ENCODE results near the gene ATRN. TPM values are rescaled to one million over a fixed set of nuclear protein-coding genes. Genes with fewer than 3 reads are reported as not detected.
"Not testable (repeated sequence)": the region's sequence is repeated elsewhere in the genome, so short reads cannot be mapped to it uniquely, and the experiment has no call there.

ATRN gene
- total RNA-seq, 1 donor from 2014 or later = 42.2 TPM

DNA sequence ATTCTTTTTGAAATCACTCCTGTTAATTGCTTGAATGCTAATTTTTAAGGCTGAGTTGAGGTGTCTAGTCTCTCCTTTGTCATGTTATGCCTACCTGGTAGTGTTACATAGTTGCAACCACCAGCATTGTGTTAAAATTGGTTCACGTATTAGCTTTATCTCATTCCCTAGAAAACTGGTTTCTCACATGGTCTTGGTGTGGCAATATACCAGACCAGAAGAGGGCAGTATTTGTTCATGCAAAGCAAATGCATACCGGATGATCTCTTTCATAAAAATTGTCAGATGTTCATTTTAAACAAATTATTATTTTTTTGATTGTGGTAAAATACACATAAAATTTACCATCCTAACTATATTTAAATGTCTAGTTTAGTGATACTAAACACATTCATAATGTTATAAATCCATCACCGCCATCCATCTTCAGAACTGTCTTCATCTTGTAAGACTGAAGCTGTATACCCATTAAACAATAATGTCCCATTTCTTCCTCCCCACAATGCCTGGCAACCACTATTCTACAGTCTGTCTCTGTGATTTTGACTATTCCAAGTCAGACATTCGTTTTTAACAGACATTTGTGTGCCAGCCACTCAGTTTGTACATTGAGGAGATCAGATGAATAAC, 92.8 kb downstream of the ATRN start:
- DNase-seq (ENCODE audit: low spot score) = no peak

DNA sequence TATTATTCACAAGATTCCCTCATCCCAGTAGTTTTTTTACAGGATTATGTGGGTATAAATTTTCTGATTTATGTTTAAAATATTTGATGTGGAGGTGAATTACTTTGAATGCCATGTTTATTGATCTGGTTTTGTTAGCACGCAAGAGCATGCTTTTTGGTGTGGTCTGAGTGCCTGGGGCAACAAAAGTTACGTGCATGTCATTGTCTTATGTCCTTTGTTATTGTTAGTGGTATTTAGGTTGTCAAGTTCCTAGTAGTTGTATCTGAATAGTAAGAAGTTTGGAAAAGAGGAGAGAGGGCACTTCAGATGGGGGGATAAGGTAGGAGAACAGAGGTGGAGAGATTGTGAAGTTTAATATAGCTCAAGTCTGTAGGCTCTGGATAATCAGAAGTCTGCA, 95.0 kb downstream of the ATRN start:
- no peak for DNase-seq (ENCODE audit: low spot score)

DNA sequence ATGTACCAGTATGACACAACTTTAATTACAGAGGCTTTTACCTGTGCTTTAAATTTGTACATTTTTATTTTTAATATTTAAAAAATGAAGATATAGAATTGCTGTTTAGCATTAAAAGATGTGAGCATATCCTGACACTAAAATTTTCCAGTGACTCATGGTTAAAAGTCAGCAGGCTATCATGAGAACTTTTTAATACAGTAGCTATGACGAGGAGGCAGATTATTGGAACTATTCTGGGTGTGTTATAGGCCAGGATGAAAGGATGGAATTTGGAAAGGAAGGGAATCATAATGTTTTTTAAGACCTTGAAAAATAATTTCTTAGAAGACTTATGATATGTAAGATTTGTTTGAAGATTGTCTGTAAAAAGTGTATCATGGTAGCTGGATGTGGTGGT, 101.3 kb downstream of the ATRN start:
- no peak for DNase-seq (ENCODE audit: low spot score)

DNA sequence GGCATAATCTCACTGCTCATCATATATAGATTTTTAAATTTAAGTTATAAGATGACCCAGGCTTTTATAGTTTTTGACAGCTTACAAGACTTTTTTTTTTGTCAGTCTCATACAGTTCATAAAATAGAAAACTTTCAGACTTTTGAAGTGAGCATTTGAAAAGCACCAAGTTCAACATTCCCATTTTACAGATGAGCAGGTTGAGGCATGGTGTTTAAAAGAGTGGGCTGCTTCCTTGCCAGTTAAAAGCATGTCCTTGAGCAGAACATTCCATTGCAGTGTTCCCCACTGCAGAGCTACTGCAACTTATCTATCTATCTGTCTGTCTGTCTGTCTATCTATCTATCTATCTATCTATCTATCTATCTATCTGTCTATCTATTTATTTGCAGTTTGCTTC, 105.5 kb downstream of the ATRN start:
- DNase-seq (ENCODE audit: low spot score) = no peak

DNA sequence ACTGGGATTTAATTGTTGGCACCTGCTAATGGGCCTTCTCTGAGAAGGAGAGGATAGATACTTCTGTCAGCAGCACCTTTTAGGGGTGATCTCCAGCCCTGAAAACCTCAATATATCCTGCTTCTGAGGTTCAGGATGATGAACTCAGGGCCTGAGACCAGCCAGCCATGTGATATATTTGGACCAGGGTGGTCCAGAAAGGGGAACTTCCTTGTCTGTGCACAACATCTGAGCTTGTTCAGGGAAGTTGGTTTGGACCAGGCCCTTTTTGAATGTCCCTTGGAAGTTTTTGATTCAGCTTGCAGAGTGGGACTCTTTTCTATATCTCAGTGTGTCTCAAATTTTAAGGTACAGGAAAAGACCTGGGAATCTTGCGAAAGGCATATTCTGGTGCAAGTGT, 106.5 kb downstream of the ATRN start:
- DNase-seq (ENCODE audit: low spot score) = no peak

DNA sequence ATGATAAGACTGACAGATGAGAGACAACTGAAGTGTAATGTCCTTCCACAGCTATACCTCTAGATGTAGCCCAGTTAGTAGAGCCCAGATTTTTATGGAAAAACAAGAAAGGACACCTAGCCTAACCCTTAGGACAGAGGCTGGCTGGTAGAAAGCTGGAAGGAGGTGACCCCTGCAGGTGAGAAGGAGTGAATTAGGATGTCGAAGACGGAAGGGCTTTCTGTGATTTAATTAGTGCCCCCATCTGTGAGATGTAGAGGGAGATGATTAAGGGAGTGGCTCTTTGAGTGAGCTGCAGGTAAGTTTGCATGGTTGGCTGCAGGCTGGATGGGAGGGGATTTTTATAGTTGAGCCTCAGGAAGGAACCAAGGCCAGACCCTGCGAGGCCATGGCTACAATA, 109.6 kb downstream of the ATRN start:
- DNase-seq (ENCODE audit: low spot score) = no peak

DNA sequence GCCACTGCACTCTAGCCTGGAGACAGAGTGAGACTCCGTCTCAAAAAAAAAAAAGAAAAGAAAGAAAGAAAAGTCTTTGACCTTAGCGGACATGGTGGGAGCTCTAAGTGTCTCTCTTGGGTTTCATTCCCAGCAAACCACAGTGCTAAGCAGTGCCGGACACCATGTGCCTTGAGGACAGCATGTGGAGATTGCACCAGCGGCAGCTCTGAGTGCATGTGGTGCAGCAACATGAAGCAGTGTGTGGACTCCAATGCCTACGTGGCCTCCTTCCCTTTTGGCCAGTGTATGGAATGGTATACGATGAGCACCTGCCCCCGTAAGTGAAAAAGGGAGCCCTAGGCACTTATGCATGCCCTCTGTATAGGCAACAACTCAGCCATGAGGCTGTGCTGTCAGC, 112.9 kb downstream of the ATRN start:
- no peak for DNase-seq (ENCODE audit: low spot score)

DNA sequence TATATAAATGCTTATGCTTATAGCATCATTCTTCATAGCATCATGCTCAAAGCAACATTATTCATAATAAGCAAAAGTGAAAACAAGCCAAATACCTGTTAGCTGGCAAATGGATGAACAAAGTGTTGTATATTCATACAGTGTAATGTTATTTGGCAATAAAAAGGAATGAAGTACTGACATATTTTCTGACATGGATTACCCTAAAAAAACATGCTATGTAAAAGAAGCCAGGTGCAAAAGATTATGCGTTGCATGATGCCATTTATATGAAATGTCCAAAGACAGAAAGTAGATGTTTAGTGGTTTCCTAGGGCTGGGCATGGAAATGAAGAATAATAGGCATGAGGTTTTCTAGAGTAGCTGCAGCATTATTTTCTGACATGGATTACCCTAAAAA, 115.3 kb downstream of the ATRN start:
- DNase-seq (ENCODE audit: low spot score) = no peak

DNA sequence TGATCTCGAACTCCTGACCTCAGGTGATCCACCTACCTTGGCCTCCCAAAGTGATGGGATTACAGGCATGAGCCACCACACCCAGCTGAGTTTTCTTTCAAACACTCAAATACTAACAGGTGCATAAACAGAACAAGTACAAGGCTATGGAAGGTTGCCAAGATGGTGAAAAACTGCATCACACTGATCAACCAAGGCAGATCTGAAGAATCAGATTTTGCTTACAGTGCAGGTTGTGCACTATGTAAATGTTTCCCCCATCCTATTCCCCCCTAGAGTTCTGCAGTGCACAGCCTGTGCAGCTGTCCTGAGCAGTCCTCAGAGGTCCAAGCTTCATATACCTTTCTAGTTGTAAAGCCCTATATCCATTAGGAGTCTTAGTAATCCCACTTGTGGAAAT, 119.3 kb downstream of the ATRN start:
- no peak for DNase-seq (ENCODE audit: low spot score)

DNA sequence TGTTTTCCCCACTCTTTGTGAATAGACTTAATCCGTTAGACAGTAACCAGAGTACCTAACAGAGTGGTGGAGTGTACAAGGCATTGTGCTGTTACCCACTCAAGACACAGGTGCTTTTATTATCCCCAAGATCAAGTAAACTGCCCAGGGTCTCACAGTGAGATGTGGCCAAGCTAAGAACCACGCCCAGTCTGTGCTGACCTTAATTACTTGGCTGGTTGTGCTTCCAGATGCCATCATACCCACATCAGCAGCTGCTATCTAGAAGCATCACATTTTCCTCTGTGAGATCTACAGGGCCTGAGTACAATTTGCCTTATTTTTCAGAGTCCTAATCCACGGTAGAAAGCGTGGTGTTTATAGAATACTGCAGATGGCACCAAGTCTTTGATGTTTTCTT, 122.1 kb downstream of the ATRN start:
- DNase-seq (ENCODE audit: low spot score) = no peak

DNA sequence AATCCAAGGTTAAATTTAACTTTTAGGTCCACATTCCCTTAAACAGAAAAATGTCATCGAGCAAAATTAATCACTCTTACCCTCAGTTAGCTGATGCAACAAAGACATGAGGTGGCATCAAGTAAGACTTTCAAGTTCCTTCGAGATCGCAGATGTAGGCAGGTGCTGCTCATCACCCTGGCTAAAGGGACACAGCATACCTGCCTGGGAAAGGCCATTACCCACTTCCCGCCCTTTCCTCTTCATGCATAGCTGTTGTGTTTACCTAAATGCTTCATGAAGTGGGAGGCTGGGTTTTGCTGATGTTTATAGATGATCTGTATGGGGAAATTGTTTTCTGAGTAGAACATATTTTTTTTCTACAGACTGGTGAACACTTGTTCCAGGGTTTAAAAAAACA, 124.7 kb downstream of the ATRN start:
- no peak for DNase-seq (ENCODE audit: low spot score)

DNA sequence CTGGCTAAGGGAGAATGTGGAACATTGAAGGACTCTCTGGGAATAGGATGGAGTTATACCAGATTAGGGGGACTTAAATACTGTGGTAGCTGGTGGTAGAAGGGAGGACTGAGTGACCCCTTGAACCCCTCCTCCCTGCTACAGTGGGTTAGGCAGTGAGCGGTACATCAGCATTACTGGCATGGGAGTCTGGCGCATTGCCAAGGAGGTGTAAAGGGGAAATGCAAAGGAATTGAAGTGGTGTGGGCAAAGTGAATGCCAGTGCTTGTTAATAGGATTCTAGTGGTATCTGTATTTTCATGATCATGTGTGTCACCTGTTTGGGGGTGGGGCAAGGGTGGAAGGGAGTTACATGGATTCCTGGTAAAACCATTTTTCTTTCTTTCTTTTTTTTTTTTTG, 132.3 kb downstream of the ATRN start:
- DNase-seq (ENCODE audit: low spot score) = no peak

DNA sequence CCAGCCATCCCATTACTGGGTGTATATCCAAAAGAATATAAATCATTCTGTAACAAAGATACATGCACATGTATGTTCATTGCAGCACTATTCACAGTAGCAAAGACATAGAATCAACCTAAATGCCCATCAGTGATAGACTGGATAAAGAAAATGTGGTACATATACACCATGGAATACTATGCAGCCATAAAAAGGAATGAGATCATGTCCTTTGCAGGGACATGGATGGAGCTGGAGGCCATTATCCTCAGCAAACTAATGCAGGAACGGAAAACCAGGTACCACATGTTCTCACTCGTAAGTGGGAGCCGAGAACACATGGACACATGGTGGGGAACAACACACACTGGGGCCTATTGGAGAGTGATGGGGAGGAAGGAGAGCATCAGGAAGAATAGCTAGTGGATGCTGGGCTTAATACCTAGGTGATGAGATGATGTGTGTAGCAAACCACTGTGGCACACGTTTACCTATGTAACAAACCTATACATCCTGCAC, 134.6 kb downstream of the ATRN start:
- DNase-seq (ENCODE audit: low spot score) = not testable (repeated sequence)

DNA sequence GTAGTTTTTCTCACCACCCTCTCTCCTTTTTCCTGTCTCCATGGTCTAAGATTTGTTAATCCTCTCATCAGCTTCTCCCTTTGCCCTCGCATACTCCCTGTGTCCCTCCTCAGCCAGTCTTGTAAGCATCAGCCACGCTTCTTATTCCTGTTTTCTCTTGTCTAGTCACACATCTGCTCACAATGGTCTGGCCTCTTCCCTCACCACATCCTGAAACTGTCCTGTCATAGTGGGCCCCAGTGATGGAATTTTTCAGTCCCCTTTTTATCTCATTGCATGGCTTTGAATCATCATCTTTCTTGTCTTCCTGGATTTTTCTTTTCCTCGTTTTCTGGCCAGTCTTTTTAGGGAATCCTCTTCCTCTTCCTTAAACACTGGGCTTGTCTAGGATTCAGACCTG, 135.2 kb downstream of the ATRN start:
- no peak for DNase-seq (ENCODE audit: low spot score)

DNA sequence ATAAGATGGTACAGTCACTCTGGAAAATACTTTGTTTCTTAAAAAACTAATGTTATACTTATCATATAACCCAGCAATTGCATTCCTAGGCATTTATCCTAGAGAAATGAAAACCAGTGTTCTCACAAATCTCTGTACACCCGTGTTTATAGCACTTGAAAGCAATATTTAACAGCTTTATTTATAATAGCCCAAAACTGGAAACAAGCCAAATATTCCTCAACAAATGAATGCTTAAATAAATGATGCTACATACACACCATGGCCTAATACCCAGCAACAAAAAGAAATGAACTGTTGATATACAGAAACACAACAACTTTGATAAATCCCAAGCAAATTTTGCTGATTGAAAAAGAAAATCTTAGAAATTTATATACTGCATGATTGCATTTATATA, 141.1 kb downstream of the ATRN start:
- DNase-seq (ENCODE audit: low spot score) = no peak

DNA sequence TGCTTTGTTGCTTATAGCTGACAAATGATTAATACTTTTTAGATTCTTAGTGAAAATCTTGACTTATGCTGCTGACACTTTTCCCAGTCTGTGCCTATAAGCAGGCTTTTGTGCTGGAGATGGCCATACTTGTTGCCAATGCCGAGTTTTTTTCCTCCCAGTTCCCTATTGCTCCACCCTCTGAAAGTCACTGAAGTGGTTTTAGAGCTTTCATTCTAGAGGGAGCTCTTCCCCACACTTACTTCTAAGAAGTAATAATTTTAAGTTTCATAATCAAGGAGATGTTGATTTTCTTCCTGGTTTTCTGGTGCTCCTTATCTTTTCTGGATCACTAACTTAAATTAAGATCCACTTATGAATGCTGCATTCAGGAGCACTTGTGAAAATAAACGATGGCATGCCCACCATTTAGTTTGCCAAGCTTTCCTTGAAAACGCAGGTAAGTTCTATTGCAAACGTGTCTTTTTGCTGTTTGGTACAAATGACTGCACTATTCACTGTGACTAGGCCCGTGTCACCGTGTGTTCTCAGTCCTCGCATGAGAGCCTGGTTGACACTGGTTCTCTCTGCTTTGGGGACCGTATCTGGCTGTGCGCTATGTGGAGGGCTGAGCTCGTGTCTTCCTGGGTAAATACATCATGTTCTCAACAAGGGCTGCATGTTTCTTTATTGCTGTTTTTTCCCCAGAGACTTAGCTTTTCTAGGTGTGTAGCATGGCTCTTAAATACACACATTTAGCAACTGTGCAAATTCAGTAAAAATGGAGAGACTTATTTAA, 142.2 kb downstream of the ATRN start:
- DNase-seq (ENCODE audit: low spot score) = no peak

DNA sequence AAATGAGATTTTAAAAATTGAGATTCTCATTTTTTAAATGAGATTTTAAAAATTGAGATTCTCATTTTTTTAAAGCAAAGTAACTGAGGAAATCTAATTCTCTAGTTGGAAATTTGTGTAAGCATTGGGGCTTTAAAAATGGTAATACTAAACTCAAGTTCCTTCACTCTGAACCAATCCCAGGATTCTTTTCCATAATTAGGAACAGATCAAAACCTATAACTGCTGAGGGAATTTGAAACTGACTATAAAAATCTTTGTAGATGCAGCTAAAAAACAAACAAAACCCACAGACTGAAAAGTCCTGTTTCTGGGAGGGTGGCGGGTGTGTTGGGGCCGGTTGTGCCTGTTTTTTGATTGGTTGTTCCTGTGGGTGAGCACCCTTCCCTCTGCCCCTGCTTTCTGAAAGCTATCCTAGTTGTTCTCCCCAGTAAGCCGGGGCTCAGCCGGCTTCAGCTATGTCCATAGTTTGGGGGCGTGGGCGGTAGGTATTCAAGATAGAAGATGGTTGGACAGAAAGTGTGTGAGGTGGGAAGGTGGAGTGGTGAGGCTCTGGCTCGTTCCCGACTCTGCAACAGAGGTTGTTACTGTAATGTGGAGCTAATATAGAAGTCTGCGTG, 143.1 kb downstream of the ATRN start:
- DNase-seq (ENCODE audit: low spot score) = no peak

DNA sequence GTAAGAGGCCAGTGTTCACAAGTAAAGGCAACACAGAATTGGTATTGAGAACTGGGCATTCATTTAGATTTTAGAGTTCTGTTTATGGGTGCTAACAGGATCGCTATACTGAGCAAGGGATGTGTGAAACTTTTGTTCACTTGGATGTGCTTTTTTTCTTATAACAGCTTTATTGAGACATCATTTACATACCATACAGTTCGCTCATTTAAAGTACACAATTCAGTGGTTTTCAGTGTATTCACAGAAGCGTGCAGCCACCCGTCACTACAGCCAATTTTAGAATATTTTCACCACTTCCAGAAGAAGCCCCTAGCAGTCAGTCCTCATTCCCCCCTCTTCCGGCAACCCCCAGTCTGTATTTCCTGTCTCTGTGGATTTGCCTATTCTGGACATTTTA, 143.6 kb downstream of the ATRN start:
- no peak for DNase-seq (ENCODE audit: low spot score)

DNA sequence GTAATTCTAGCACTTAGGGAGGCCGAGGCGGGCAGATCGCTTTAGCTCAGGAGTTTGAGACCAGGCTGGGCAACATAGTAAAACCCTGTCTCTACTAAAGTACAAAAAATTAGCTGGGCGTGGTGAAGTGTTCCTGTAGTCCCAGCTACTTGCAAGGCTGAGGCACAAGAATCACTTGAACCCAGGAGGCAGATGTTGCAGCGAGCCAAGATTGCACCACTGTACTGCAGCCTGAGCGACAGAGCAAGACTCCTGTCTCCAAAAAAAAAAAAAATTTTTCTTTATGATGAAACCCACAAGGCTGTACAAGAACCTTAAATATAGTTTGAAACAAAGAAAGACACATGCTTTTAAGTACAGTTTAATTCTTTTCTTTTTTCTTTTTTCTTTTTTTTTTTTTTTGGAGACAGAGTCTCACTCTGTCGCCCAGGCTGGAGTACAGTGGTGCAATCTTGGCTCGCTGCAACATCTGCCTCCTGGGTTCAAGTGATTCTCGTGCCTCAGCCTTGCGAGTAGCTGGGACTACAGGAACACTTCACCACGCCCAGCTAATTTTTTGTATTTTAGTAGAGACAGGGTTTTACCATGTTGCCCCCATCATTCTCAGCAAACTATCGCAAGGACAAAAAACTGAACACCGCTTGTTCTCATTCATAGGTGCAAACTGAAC, 144.5 kb downstream of the ATRN start:
- not testable (repeated sequence) for DNase-seq (ENCODE audit: low spot score)

DNA sequence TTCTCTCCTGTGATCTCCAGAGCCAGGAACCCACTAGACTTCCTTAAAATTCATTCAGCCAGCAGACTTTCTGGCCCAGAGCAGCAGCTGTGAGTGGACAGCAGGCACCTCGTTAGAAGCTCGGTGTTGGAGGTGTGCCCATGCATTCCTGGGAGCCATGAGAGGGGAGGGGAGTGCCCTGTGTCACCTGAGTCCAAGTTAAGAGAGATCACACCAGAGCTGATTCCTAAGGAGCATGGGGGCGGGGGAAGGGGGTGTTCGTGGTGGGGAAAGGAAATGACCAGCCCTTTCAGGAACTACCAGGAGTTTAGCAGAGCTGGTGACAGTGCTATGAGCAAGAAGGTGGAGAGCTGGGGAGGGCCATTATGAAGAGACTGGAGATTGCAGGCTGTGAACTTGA, 145.4 kb downstream of the ATRN start:
- no peak for DNase-seq (ENCODE audit: low spot score)

DNA sequence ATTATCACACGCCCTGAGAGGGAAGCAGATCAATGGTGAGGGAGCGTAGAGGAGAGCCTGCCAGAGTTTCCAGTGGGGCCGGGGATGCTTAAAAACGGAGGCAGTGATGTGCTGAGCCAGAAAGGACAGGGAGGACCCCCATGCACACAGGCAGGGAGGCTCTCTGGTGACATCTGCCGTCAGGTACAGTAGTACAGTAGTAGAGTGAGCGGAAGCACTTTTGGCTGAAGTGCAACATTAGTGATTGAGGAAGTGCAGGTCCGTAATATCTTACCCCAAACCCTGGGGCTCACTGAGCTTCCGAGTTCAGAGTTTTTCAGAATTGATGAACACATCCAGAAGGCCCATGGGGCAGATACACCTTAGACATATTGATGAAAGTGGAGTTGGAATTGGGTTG, 150.3 kb downstream of the ATRN start:
- DNase-seq (ENCODE audit: low spot score) = no peak

DNA sequence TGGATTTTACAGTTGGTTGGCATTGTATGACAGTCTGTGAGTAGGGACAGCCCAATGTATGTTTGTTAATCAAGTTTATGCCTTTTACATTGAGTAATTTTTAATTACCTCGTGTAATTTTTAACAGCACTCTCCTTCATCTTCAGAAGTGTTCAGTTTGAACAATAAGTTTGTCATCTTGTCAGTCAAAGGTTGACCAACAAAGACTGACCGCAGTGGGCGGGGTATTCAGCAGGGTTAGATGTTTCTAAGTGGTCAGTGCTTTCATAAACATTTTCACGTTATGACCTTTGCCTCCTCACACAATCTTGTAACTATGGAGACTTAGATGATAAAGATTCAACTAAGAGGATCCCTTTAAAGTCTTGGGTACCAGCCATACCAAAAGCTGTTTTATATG, 151.6 kb downstream of the ATRN start:
- DNase-seq (ENCODE audit: low spot score) = no peak

DNA sequence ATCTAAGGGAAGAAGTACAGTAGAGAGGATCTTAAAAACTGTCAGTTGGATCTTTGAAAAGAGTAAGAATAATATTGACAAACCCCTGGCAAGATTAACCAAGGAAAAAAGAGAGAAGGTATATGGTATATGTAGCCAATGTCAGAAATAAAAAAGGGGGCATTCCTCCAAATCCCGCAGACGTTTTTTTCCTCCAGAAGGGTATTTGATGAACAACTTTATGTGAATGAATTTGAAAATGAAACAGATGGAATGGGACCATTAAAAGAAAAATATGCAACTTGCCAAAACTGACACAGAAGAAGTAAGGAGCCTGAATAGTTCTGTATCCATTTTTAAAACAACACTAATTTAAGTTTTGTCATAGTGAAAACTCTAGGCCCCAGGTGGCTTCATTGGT, 156.7 kb downstream of the ATRN start:
- no peak for DNase-seq (ENCODE audit: low spot score)
